HepG2 (cell line): ENCODE measurements around the gene TTC38. TPM values are rescaled to one million over a fixed set of nuclear protein-coding genes. Genes with fewer than 3 reads are reported as not detected.

Experiments used
- ATAC-seq: fragments of 200-7000 bp; cut with Tn5 transposase; 3 replicates; pipeline ENCODE4 v1.9.1; 2020; ENCODE audit warnings: mild to moderate bottlenecking, moderate library complexity
- BruUV-seq: library from RNA; stranded (reverse); fragments of 400-500 nt; replicated peaks from 2 replicates; lab custom pipeline; 2021; lab: Mats Ljungman, UMichigan
- CTCF ChIA-PET: fragments of 300-600 bp; formaldehyde crosslinking; extraction: SDS; loops from one replicate; lab custom pipeline; 2021; ENCODE audit warnings: low total read pairs, inconsistent platforms, low intra/inter-chr PET ratio; lab: Yijun Ruan, JAX
- POLR2A ChIA-PET: fragments of 350-600 bp; sonication (Branson Sonifier 250); formaldehyde crosslinking; loops from one replicate; lab custom pipeline; 2020; ENCODE audit warnings: antibody characterized with exemption, inconsistent platforms; lab: Yijun Ruan, JAX
- DNase-seq: peaks from one replicate; pipeline ENCODE4 v3.0.0-alpha.2; 2015; ENCODE audit warnings: low spot score
- FAIRE-seq: peaks from 3 replicates; lab custom pipeline; 2011; peaks lifted over from hg19 to GRCh38; lab: Jason Lieb, UNC
- H2AFZ ChIP-seq: one replicate; pipeline ENCODE4 v1.6.1; 2011; ENCODE audit warnings: low read length, inconsistent platforms
- H3K27ac ChIP-seq: fragments of 300-600 bp; 3 replicates; pipeline ENCODE4 v1.8.0; 2011; ENCODE audit warnings: mixed run types, mild to moderate bottlenecking, mixed read lengths, low read length, inconsistent platforms; ENCODE audit not compliant: insufficient read depth; ENCODE audit errors: extremely low read length
- H3K27me3 ChIP-seq, 2 experiments: fragments of 200-600 bp in 1 of 2; 2 replicates in 1 of 2; 3 replicates in 1 of 2; pipeline versions ENCODE4 v1.6.0 to v1.8.0; 2011; ENCODE audit warnings: low read length in 2 of 2, mild to moderate bottlenecking in 2 of 2, moderate library complexity in 2 of 2, inconsistent platforms in 1 of 2; ENCODE audit not compliant: insufficient read depth in 2 of 2, control insufficient read depth in 1 of 2
- H3K36me3 ChIP-seq, 2 experiments: fragments of 200-600 bp in 1 of 2; replicated peaks in 1 of 2; 2 replicates in 1 of 2; 3 replicates in 1 of 2; pipeline versions ENCODE4 v1.5.1 to v1.8.0; 2011; ENCODE audit warnings: low read length in 2 of 2, inconsistent platforms in 1 of 2; ENCODE audit not compliant: insufficient read depth in 2 of 2, control insufficient read depth in 1 of 2
- H3K4me1 ChIP-seq: 2 replicates; pipeline ENCODE4 v1.5.1; 2012; ENCODE audit warnings: low read length, inconsistent platforms; ENCODE audit not compliant: insufficient read depth
- H3K4me2 ChIP-seq: 2 replicates; pipeline ENCODE4 v1.6.0; 2011; ENCODE audit warnings: low read depth, low read length, inconsistent platforms
- H3K4me3 ChIP-seq, 3 experiments: fragments of 200-600 bp in 1 of 3; sonication (generic), shearing (Covaris generic) in 1 of 3; replicated peaks in 1 of 3; 2 replicates each; pipeline ENCODE4 v1.5.1; 2011 to 2016; ENCODE audit warnings: low read length in 3 of 3, inconsistent platforms in 2 of 3, low read depth in 2 of 3, mild to moderate bottlenecking in 2 of 3, control low read depth in 1 of 3, mixed read lengths in 1 of 3; ENCODE audit not compliant: insufficient read depth in 1 of 3
- H3K79me2 ChIP-seq: one replicate; pipeline ENCODE4 v1.6.1; 2011; ENCODE audit warnings: low read length, inconsistent platforms; ENCODE audit not compliant: insufficient read depth
- H3K9ac ChIP-seq: 2 replicates; pipeline ENCODE4 v1.6.0; 2011; ENCODE audit warnings: mild to moderate bottlenecking, low read depth, low read length, inconsistent platforms; ENCODE audit not compliant: insufficient read depth
- H3K9me3 ChIP-seq: 2 replicates; pipeline ENCODE4 v1.5.1; 2012; ENCODE audit warnings: mild to moderate bottlenecking, low read length
- H4K20me1 ChIP-seq: 2 replicates; pipeline ENCODE4 v1.6.0; 2011; ENCODE audit warnings: inconsistent platforms, mild to moderate bottlenecking, low read length, moderate library complexity; ENCODE audit not compliant: insufficient read depth
- MAFF ChIP-seq: IDR thresholded peaks from 2 replicates; pipeline ENCODE4 v1.6.1; 2011; ENCODE audit warnings: low read depth, low read length, improper control_type of control experiment
- REST ChIP-seq, 2 experiments: IDR thresholded peaks; 2 replicates each; pipeline ENCODE4 v1.6.1; 2011 to 2012; ENCODE audit warnings: low read length in 2 of 2, borderline replicate concordance in 1 of 2, low read depth in 1 of 2, mild to moderate bottlenecking in 1 of 2, moderate library complexity in 1 of 2
- WGBS: methylation state at CpG from one replicate; pipeline ENCODE4 v1.1.6; 2017; ENCODE audit warnings: low lambda C conversion rate; 5-methylcytosine and 5-hydroxymethylcytosine counted together
- in situ Hi-C: cut with HindIII; loops from 2 replicates; pipeline ENCODE4 v1.10.0; 2017; ENCODE audit warnings: low pct_unique_long_range_greater_than_20kb; ENCODE audit not compliant: extremely low pct_ligation_motif_present
- intact Hi-C: fragments of 100-400 bp; cut with micrococcal nuclease; formaldehyde crosslinking; loops from one replicate; pipeline ENCODE4 v1.10.0; 2022; ENCODE audit not compliant: unreplicated experiment
- polyA plus RNA-seq, 8 experiments: library from polyadenylated mRNA; depleted of rRNA in 3 of 8; stranded (reverse) in 7 of 8; unstranded in 1 of 8; fragments of >200 nt; fragmentation: Illumina TruSeq in 4 of 8; extraction: Trizol in 4 of 8; gene quantifications; 2 replicates each; pipeline versions ENCODE4 v1.2.1 to v1.2.3, GENCODE V29; 2011 to 2016; ENCODE audit warnings: low read depth in 4 of 8, missing spikeins in 1 of 8, mixed read lengths in 1 of 8; ENCODE audit not compliant: insufficient read depth in 1 of 8
- total RNA-seq, 5 experiments: library from RNA; depleted of rRNA; stranded (reverse); fragments of >200 nt; fragmentation: Illumina TruSeq; extraction: Trizol; gene quantifications; 2 replicates each; pipeline ENCODE4 v1.2.3, GENCODE V29; 2016; ENCODE audit warnings: low read depth in 1 of 5
- TF ChIP-seq, protein P1 (sequence below): sonication (generic); formaldehyde crosslinking; IDR thresholded peaks from 2 replicates; pipeline ENCODE4 v1.5.1; 2020; ENCODE audit warnings: missing genetic modification reagents, mild to moderate bottlenecking, borderline replicate concordance

The TTC38 gene
- total and polyA plus RNA-seq, 2 of the 13 experiments (the other 11 are each of a cell fraction or from before 2014, with no cell fraction given): 101 to 105 TPM

DNA sequence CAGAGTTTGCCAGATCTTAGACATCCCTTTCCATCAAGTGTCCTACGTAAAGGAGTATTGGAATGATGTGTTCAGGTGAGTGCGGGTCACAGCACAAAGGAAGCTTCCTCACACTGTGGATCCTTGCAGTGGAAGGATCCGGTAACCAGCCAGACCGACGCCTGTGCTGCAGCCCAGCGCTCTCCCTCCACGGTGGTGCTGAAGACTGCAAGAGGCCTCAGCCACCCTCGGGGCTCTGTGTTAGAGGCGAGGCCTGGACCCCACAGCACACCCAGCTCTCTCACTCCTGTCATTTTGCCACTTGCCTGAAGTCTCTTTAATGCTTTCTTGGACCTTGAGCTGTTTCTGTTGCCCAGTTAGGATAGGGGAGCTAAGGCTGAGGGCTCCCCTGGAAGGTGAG, 70.1 kb downstream of the TTC38 start (continued):
- peak; percentile 14 to 68; a peak in 3 of 4 replicates for TF ChIP-seq REST (IDR thresholded peaks at IDR 0.05; ENCODE audit: borderline replicate concordance in 1 of 2, low read depth in 1 of 2, low read length in 2 of 2)
- TF ChIP-seq, protein P1, sequence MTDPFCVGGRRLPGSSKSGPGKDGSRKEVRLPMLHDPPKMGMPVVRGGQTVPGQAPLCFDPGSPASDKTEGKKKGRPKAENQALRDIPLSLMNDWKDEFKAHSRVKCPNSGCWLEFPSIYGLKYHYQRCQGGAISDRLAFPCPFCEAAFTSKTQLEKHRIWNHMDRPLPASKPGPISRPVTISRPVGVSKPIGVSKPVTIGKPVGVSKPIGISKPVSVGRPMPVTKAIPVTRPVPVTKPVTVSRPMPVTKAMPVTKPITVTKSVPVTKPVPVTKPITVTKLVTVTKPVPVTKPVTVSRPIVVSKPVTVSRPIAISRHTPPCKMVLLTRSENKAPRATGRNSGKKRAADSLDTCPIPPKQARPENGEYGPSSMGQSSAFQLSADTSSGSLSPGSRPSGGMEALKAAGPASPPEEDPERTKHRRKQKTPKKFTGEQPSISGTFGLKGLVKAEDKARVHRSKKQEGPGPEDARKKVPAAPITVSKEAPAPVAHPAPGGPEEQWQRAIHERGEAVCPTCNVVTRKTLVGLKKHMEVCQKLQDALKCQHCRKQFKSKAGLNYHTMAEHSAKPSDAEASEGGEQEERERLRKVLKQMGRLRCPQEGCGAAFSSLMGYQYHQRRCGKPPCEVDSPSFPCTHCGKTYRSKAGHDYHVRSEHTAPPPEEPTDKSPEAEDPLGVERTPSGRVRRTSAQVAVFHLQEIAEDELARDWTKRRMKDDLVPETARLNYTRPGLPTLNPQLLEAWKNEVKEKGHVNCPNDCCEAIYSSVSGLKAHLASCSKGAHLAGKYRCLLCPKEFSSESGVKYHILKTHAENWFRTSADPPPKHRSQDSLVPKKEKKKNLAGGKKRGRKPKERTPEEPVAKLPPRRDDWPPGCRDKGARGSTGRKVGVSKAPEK (CRISPR knock-in tag): no peak

GRCh38 chr22:46338636-46339035, 70.8 kb downstream of the TTC38 start:
- Histone ChIP-seq H3K27ac (no peak overlapping the region), H3K79me2 (peaks cover 36% of the 10 kb centered on the region), H3K9me3 (no peaks in the 10 kb centered on the region), H2AFZ (no peak overlapping the region), H3K9ac (no peak overlapping the region), H3K4me1 (peaks cover 40% of the 10 kb centered on the region), H4K20me1 (peaks cover 5% of the 10 kb centered on the region; the same call in 1 of the 2 replicates), H3K4me3 (no peak overlapping the region), H3K36me3 (peaks cover 23 to 52% of the 10 kb centered on the region in 2 experiments)
- BruUV-seq: TSS peak; percentile 29
- CTCF ChIA-PET: no interaction called here
- FAIRE-seq: no peak
- WGBS: 90% methylated on average over 8 of the region's 8 CpGs
- ATAC-seq: no peak
- intact Hi-C loops: no loop called here
- 0 out of 2 replicates have a peak, but pooled peaks have one; percentile 11 for TF ChIP-seq MAFF
- no peak for TF ChIP-seq REST (IDR thresholded peaks at IDR 0.05; ENCODE audit: borderline replicate concordance in 1 of 2, low read depth in 1 of 2, low read length in 2 of 2)
- TF ChIP-seq, all 625 proteins: peak for 1
- POLR2A ChIA-PET: no interaction called here
- Histone ChIP-seq H3K4me2 (no peak overlapping the region), H3K27me3 (no peaks in the 10 kb centered on the region; a peak in 1 of 5 replicates)
- in situ Hi-C loops: no loop called here
- DNase-seq: no peak
